ENCODE results near the gene C2orf49.

DNA sequence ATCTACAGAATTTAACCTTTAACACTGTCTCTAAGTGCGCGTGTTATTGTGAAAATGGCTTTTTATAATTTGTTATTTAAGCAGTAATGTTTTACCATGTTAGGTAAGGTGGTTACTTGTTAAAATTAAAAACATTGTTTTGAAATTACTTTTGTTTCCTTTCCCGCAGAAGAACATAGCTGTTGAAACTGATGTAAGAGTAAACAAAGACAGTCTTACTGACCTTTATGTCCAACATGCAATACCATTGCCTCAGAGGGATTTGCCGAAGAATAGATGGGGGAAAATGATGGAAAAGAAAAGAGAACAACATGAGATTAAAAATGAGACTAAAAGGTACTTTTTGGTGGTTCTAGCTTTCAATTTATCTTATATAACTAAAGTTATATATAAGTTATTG is 2.1 kb downstream of the C2orf49 start:
- TF ChIP-seq POLR2A (IDR thresholded peaks at IDR 0.05; ENCODE audit: low read depth, low read length) (no peak), POLR2AphosphoS5 (IDR thresholded peaks at IDR 0.05; ENCODE audit: low read depth, low read length) (no peak), TAF1 (IDR thresholded peaks at IDR 0.05; ENCODE audit: low read depth, low read length) (no peak), POU2F2 (IDR thresholded peaks at IDR 0.05; ENCODE audit: low read depth, low read length) (no peak), PAX5 (IDR thresholded peaks at IDR 0.05; ENCODE audit: insufficient read depth, low read length, severe bottlenecking) (no peak)

Data from GM12891 (cell line).